SKM-1 treated with dmso at 0.1 percent for 144 hours (cell line): Measurements from ENCODE around the gene ADORA3.
"Not testable (repeated sequence)": the region's sequence is repeated elsewhere in the genome, so short reads cannot be mapped to it uniquely, and the experiment has no call there.

ENCODE experiments used
- DNase-seq: peaks from one replicate; lab custom pipeline; 2025; ENCODE audit not compliant: unreplicated experiment; lab: John Stamatoyannopoulos, UW

Gene ADORA3

DNA sequence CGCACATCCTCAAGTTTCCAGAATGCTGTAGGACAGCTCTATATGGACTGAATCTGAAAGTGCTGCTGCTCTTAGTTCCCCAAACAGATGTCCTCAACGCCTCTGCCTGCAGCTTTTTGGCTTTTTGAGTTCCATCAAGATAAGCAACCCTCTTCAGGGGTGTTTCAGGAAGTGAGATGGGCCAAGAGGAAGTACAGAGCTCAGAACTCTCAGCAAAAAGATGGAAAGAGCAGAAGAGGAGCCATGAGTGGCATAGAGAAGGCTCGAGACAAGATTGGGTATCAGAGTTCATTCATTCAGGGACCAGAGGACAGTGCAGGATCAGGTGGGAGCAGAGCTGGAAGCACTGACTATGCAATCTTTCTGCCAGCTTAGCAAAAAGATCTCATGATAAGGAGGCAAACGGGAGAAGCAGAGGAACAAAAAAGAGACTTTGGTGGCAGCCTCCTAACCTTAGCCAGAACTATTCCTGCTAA lies at the start of gene ADORA3, which contains the start of gene TMIGD3:
Gene ADORA3 (minus strand): TSS at position 49 of the 476 bp plus-strand sequence. CDS start 279 bp downstream, outside the sequence.
Gene TMIGD3 (minus strand): TSS at position 49 of the 476 bp plus-strand sequence. CDS start 279 bp downstream, outside the sequence.
- DNase-seq: peak; percentile 96

DNA sequence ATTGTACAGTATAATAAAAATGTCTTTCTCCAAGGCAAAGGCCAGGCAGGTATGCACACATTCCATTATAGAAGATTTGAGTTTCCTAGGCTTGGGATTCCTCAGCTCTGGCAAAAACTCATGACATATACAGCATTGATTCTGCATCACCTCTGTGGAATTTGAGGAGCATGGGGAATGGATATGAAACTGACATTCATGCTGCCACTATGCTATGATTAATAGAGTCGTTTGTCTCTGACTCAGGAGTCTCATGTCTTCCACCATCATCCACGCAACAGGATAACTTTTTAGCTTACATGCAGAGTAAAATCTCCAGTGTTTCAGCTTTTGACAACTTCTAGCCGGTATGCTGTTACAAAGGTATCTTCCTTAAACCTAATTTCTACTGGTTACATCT lies 49.8 kb upstream of the ADORA3 start:
- DNase-seq: no peak

DNA sequence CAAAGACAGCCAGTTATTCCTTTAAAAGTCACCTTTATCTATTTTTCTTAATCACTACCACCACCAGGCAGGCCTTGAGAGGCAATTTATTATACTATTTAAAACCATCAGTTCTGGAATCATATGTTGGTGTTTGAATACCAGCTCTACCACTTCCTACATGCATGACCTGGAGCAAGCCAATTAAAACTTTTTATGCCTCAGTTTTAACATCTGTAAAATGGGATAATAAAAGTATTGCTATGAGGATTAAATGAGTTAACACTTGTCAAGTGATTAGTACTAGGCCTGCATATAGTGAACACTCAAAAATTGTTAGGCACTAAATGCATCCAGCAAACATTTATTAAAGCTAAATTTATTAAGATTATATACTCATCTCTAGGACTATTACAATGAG lies 49.2 kb upstream of the ADORA3 start:
- DNase-seq: no peak

- no peak for DNase-seq
These were observed 48.4 kb upstream of the ADORA3 start for GRCh38 chr1:111551623-111552411.

- DNase-seq: not testable (repeated sequence)
These were observed 44.4 kb upstream of the ADORA3 start for GRCh38 chr1:111547786-111548185.

- no peak for DNase-seq
These were observed 38.8 kb upstream of the ADORA3 start for GRCh38 chr1:111542187-111542586.

GRCh38 chr1:111541721-111542120 lies 38.3 kb upstream of the ADORA3 start:
- no peak for DNase-seq

- no peak for DNase-seq
These were observed 37.5 kb upstream of the ADORA3 start for GRCh38 chr1:111540928-111541327.

DNA sequence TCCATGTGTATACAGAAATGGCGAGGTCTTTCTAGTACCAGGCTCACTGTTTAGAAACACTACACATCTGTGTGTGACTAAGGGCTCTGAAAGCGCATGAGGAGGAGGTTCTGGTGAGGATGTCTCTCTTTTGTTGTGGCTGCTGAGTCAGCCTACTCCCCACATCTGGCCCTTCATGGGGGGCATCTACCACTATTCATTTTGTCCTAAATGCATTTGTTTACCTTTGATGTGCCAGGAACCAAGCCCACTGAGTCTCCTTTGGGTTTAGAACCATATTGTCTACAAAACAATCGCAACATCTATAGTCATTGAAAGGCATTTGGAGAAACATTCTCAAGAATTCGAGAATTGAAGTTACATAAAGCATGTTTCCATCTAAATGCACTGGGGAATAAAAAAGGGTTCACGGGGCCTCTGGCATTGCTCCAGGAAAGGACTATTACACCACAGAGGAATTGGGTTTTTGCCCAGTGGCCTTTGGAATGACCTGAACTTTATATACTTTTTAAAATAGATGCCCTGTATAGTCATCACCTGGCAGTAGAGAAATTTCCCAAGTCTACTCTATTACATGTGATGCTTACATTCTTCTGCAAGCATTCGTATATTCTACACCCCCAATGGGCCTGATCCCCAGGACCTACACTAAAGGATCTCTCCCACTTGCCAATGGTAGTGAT lies 35.1 kb upstream of the ADORA3 start:
- DNase-seq: no peak

GRCh38 chr1:111535256-111536191 lies 32.1 kb upstream of the ADORA3 start:
- DNase-seq: no peak

- no peak for DNase-seq
These were observed 16.6 kb upstream of the ADORA3 start for GRCh38 chr1:111520053-111520452.

DNA sequence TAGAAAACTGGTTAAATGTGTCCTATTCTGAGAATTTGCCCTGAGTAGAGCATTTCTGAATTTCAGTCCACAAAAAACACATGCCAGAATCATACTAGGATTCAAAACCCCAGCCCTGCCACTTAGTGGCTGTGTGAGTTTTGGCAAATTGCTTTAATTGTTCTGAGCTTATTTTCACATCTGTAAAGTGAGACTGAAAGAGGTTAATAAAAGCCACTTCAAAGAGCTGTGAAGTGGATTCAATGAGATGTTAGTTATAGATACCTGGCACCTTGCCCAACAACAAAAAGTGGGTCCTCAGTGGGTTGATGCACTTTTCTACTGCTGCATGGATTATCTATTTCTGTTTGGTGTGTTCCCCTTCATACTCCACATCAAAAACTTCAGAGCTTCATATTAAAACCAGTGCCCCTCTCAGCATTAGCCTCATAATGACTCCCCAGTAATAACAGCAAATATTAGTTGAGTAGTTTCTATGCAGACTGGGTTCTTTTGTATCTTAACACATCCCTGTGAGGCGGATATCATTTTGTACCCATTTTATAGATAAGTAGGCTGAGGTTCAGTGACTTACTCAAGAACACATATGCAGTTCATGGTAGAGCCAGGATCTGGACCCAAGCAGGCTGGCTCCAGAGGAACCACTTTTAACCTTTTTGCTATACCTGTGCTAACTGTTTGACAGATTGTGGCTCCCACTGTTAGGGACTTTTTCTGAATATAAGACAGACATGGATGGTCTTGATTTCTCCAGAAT lies 14.2 kb upstream of the ADORA3 start:
- DNase-seq: no peak

DNA sequence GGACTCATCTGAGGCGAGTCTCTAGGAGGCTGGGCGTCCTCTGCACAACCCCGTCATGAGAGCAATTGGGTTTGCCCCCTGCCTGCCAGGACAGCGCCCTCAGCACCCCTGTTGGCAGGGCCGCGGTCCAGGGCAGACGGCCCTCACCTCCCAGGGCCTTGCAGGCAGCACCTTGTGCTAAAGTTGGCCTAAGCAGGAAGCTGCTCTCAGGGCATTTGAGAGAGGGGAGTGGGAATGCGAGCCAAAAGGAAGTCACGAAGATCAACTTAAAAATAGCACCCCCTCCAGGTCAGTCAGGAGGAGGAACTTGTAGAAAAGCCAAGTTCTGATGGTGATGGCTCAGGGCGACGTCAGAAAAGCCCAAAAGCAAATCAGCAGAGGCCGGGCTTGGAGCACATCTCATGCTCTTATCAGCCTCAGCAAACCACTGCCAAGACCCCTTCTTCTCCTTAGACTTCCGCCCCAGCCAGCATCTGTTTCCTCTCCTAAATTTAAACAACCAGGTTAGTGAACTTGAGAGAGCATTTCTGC lies 12.6 kb upstream of the ADORA3 start:
- DNase-seq: peak; percentile 90

DNA sequence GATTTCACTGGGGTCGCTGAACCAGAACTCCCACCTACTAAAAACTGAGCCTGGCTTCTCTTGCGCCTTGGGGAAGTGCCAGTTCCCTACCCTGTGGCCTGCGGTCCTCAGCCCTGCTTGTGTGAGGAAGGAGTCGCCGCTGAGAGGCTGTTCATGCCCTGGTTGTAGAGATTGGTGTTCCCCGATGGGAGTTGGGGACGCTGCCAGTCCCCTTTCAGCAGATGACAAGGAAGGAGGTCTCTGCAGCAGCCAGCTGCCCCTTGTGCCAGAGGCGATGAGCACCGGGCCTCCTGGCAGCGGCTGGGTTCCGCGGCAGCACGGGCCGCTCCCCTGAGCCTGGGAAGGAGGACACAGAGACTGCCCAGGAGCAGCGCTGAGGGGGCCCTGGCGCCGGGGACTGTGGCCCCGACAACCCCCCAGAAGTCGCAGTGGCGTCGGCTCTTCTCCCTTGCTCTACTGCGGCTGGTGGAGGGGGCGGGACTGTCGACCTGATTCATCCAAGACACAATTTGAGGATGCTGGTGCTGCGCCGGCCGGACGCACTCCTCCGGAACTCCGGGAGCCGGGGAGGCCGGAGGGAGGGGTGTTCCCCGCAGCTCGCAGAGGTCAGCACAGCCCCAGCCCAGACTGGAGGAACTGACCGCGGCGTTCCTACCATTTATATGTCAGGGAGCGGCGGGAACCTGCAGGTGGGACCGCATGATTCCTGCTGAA lies 12.0 kb upstream of the ADORA3 start:
- DNase-seq: no peak

GRCh38 chr1:111513410-111514020 lies 10.1 kb upstream of the ADORA3 start:
- DNase-seq: no peak

GRCh38 chr1:111512931-111513330 lies 9.5 kb upstream of the ADORA3 start:
- no peak for DNase-seq

DNA sequence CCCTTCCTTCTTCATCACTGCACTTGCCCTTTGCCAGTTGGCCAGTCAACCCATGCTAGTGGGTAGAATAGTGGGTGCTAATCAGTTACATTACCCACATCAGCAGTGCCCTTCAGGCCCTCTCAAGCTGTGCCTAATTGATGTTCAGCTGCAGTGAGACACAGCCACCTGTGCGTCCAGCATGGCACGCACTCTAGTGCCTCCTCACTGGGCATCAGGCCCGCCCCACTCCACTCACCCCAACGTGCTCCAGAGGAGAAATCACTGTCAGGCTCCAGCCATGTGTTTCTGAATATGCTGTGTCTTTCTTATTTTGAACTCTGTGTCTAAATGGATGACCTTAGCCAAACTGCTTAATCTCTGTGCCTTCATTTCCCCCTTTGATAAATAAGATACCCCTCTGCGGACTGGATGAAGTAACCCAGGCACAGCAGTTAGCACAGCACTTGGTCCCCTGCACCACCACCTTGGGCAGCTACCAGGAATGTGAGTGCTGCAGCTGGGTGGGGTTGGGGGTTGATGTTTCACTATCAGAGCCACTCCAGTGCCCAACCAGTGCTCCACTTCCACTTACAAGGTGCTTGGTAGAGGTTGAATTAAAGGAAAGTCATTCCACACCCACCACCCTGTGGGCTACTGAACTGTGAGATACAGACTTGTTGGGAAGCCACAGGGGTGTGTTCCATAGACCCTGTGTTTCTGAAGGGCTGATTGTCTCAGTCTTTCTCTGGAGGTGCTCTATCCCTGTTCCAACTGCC lies 8.9 kb upstream of the ADORA3 start:
- no peak for DNase-seq

GRCh38 chr1:111511370-111511769 lies 7.9 kb upstream of the ADORA3 start:
- no peak for DNase-seq
